ENCODE results near the gene CADPS.

The CADPS gene

DNA sequence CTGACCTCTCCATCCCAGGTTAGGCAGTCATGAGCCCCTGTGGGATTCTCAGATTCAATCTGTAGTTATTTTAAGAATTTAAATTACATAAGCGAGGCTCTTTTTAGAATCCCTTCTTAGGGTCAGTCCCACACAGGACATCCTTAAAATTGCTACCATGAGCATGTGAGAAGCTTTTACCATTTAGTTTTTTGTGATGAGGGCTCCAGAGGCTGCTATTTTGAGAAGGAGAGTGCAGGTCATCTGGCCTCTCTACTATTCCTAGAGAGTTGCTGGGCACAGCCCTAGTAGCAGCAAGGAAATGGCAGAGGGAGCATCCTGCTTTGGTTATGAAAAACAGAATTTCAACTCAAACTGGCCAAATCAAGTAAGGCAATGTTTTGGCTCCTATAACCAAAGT, 13.6 kb upstream of the CADPS start:
- H3F3A ChIP-seq (ENCODE audit: low read depth) = no peaks in the 10 kb centered on the region
- no peaks in the 10 kb centered on the region for H3K79me2 ChIP-seq (ENCODE audit: insufficient read depth, low read length)
- H3K9me3 ChIP-seq (ENCODE audit: insufficient read depth, low read depth, low read length) = no peaks in the 10 kb centered on the region
- no peak overlapping the region for H3K9ac ChIP-seq (ENCODE audit: low read depth, low read length, poor library complexity, severe bottlenecking)
- no peak overlapping the region for H3K4me3 ChIP-seq (ENCODE audit: low read length, poor library complexity, severe bottlenecking)
- no peaks in the 10 kb centered on the region for H4K20me1 ChIP-seq (ENCODE audit: insufficient read depth, low read length, poor library complexity, severe bottlenecking)
- TF ChIP-seq, protein P1, sequence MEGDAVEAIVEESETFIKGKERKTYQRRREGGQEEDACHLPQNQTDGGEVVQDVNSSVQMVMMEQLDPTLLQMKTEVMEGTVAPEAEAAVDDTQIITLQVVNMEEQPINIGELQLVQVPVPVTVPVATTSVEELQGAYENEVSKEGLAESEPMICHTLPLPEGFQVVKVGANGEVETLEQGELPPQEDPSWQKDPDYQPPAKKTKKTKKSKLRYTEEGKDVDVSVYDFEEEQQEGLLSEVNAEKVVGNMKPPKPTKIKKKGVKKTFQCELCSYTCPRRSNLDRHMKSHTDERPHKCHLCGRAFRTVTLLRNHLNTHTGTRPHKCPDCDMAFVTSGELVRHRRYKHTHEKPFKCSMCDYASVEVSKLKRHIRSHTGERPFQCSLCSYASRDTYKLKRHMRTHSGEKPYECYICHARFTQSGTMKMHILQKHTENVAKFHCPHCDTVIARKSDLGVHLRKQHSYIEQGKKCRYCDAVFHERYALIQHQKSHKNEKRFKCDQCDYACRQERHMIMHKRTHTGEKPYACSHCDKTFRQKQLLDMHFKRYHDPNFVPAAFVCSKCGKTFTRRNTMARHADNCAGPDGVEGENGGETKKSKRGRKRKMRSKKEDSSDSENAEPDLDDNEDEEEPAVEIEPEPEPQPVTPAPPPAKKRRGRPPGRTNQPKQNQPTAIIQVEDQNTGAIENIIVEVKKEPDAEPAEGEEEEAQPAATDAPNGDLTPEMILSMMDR (conservative IDR thresholded peaks at IDR 0.05; ENCODE audit: low read length) = no peak
- TF ChIP-seq EZH2phosphoT487 (IDR thresholded peaks at IDR 0.05; ENCODE audit: borderline replicate concordance) = no peak
- H3K27me3 ChIP-seq (ENCODE audit: insufficient read depth, low read length, poor library complexity, severe bottlenecking) = no peaks in the 10 kb centered on the region
- no peaks in the 10 kb centered on the region for H3K36me3 ChIP-seq (ENCODE audit: insufficient read depth, low read length)
- no peak overlapping the region for H3K4me2 ChIP-seq (ENCODE audit: low read depth, low read length, poor library complexity, severe bottlenecking)
- H3K4me1 ChIP-seq (ENCODE audit: insufficient read depth, low read length, poor library complexity, severe bottlenecking) = no peaks in the 10 kb centered on the region
- H3K9me2 ChIP-seq (replicated peaks; ENCODE audit: low read depth, low read length) = no peaks in the 10 kb centered on the region
- H2AFZ ChIP-seq (ENCODE audit: low read length) = no peak overlapping the region

DNA sequence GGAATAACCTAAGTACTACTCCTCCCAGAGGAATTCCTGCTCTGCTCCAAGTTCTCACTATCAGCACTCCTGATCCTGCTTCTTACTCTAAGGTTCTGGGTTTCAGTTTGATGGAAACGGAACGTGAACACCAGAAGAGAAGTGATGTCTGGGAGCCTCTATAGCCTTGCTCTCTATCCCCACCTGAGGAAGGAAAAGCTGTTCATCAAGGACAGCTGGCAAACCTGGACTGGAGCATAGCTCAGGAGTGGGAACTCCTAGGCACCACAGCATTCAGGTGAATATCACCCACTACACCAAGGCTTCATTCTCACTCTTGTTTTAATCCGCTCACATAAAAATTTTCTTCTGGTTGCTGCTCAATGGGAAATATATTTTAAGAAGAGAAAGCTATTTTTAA, 13.0 kb upstream of the CADPS start:
- TF ChIP-seq, protein P1 (conservative IDR thresholded peaks at IDR 0.05; ENCODE audit: low read length) = no peak
- no peak for TF ChIP-seq EZH2phosphoT487 (IDR thresholded peaks at IDR 0.05; ENCODE audit: borderline replicate concordance)
- no peaks in the 10 kb centered on the region for H3K36me3 ChIP-seq (ENCODE audit: insufficient read depth, low read length)
- H3F3A ChIP-seq (ENCODE audit: low read depth) = no peaks in the 10 kb centered on the region
- H4K20me1 ChIP-seq (ENCODE audit: insufficient read depth, low read length, poor library complexity, severe bottlenecking) = no peaks in the 10 kb centered on the region
- H3K4me1 ChIP-seq (ENCODE audit: insufficient read depth, low read length, poor library complexity, severe bottlenecking) = no peaks in the 10 kb centered on the region
- no peaks in the 10 kb centered on the region for H3K9me3 ChIP-seq (ENCODE audit: insufficient read depth, low read depth, low read length)
- no peak overlapping the region for H3K4me2 ChIP-seq (ENCODE audit: low read depth, low read length, poor library complexity, severe bottlenecking)
- no peak overlapping the region for H2AFZ ChIP-seq (ENCODE audit: low read length)
- H3K9ac ChIP-seq (ENCODE audit: low read depth, low read length, poor library complexity, severe bottlenecking) = no peak overlapping the region
- no peaks in the 10 kb centered on the region for H3K27me3 ChIP-seq (ENCODE audit: insufficient read depth, low read length, poor library complexity, severe bottlenecking)
- no peak overlapping the region for H3K4me3 ChIP-seq (ENCODE audit: low read length, poor library complexity, severe bottlenecking)
- no peaks in the 10 kb centered on the region for H3K79me2 ChIP-seq (ENCODE audit: insufficient read depth, low read length)
- no peaks in the 10 kb centered on the region for H3K9me2 ChIP-seq (replicated peaks; ENCODE audit: low read depth, low read length)

DNA sequence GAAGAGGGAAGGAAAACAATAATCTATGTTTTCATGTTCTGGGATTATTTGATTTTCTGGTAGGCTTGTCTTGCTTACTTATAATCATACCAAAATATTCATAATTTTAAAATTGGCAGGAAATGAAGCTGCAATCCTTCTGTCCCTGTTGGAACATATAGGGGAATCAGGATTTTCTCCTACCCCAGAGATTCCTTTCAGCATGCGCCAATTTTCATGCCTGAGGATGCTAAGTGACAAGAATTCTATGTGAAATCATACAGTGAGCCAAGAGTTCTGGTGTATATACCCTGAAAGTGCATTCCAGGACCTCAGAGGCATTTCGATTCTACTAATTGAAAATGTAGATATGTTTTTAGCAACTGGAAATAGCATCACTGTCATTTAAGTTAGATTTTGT, 9.9 kb upstream of the CADPS start:
- no peaks in the 10 kb centered on the region for H4K20me1 ChIP-seq (ENCODE audit: insufficient read depth, low read length, poor library complexity, severe bottlenecking)
- TF ChIP-seq, protein P1 (conservative IDR thresholded peaks at IDR 0.05; ENCODE audit: low read length) = no peak
- no peak for TF ChIP-seq EZH2phosphoT487 (IDR thresholded peaks at IDR 0.05; ENCODE audit: borderline replicate concordance)

More for the DNA sequence above, 9.9 kb upstream of the CADPS start:
- Histone ChIP-seq H3K36me3 (ENCODE audit: insufficient read depth, low read length) (no peaks in the 10 kb centered on the region), H3K9me3 (ENCODE audit: insufficient read depth, low read depth, low read length) (no peaks in the 10 kb centered on the region), H3K4me1 (ENCODE audit: insufficient read depth, low read length, poor library complexity, severe bottlenecking) (no peaks in the 10 kb centered on the region), H2AFZ (ENCODE audit: low read length) (no peak overlapping the region), H3K79me2 (ENCODE audit: insufficient read depth, low read length) (no peaks in the 10 kb centered on the region), H3K4me3 (ENCODE audit: low read length, poor library complexity, severe bottlenecking) (no peak overlapping the region), H3K4me2 (ENCODE audit: low read depth, low read length, poor library complexity, severe bottlenecking) (no peak overlapping the region), H3F3A (ENCODE audit: low read depth) (no peaks in the 10 kb centered on the region), H3K9me2 (replicated peaks; ENCODE audit: low read depth, low read length) (no peaks in the 10 kb centered on the region), H3K27me3 (ENCODE audit: insufficient read depth, low read length, poor library complexity, severe bottlenecking) (no peaks in the 10 kb centered on the region), H3K9ac (ENCODE audit: low read depth, low read length, poor library complexity, severe bottlenecking) (no peak overlapping the region)

All from Loucy (cell line).